Measurements from ENCODE around the gene ARRB1.

ARRB1 gene

DNA sequence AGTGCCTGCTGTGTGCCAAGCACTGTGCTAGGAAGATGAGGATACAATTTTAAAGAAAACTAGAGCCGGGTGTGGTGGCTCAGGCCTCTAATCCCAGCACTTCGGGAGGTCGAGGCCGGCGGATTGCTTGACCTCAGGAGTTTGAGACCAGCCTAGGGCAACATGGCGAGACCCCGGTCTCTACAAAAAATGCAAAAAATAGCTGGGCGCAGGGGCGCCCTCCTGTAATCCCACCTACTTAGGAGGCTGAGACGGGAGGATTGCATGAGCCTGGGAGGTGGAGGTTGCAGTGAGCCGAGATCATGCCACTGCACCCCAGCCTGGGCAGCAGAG lies 102.6 kb downstream of the ARRB1 start:
- DNase-seq (ENCODE audit: low spot score), result no peak

DNA sequence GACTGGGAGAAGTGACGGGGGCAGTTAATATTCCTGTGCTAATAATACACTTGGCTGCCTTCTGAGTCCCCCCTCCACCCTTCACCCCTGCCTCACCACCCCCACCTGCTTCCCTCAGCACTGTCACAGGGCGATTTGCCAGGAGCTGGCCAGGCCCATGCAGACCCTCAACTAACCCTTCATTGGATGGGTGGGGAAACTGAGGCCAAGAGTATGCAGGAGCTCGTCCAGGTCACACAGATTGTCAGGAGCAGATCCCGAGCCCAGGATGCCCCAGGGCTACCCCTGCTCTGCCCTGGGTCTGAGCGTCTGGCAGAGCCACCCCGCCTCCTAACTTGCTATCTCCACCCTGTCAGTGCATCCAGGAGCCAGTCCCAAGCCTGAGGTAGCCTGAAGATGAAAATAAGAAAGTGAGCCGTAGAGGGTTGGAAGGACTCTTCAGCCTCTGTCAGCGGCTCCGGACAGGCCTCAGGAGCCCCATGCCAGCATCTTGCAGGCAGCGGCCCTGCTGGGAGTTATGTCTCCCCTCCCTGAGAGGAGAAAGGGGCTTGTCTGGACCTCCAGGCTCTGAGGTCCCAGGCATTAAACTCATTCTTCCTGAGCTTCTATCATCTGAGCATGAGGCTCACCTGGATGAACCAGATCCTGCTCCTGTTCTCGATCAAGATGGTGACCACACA lies 104.7 kb downstream of the ARRB1 start:
- DNase-seq (ENCODE audit: low spot score), result no peak

DNA sequence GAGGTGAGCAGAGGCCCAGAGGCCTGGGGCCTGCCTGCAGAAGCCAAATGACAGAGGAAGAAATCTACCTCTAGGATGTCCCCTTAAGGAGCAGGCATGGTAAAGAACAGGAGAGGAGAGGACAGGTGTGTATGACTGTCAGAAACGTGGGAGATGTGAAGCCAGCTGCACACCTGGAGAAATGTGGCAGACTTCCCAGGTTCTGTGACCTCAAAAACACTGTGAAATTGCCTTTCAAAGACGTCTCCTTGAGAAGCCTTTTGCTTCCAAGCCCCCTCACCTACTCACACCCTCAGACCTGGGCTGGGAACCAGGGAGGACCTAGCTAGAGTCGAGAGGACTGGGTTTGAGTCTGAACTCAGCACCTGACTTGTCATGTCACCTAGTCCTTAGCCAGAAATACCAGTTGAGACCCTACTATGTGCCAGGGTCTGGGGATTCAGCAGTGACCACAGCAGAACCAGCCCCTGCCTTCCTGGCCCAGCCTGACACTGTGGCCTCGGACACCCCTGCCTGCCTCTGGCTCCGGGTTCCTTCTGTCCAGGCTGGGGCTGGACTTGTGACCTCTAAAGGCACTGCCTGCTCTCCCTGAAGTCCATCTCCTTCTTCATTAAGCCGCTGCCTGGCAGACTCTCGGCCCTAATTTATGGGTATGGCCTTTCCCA lies 105.3 kb downstream of the ARRB1 start:
- no peak for DNase-seq (ENCODE audit: low spot score)

DNA sequence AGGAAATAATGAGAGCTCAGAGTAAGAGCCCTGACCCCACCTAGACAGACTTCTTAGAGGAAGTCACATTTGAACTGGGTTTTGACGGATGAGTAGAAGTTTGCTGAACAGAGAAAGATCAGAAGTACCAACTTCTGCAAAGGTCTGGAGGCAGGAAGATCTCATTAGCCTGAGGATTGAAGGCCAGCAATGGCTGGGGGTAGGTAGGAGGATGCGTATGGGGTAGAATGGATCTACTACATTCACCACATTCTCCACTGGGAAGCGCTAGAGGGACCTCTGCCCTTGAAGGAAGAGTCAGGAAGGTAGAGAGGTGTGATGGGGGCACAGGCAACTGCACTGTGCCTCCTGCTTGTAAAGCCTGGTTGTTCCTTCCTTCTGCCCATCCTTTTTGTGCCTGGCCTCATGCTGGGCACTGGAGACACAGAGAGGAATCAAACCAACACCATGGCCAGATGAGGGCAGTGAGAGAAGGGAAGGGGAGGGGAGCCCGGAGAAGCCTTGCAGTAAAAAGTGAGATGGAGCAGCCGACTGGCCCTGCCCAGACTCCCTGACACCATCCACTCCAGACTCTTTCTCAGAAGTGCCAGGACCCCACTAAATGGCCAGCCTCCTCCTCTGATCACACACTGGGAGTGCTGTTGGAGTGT lies 106.0 kb downstream of the ARRB1 start:
- DNase-seq (ENCODE audit: low spot score), result no peak

DNA sequence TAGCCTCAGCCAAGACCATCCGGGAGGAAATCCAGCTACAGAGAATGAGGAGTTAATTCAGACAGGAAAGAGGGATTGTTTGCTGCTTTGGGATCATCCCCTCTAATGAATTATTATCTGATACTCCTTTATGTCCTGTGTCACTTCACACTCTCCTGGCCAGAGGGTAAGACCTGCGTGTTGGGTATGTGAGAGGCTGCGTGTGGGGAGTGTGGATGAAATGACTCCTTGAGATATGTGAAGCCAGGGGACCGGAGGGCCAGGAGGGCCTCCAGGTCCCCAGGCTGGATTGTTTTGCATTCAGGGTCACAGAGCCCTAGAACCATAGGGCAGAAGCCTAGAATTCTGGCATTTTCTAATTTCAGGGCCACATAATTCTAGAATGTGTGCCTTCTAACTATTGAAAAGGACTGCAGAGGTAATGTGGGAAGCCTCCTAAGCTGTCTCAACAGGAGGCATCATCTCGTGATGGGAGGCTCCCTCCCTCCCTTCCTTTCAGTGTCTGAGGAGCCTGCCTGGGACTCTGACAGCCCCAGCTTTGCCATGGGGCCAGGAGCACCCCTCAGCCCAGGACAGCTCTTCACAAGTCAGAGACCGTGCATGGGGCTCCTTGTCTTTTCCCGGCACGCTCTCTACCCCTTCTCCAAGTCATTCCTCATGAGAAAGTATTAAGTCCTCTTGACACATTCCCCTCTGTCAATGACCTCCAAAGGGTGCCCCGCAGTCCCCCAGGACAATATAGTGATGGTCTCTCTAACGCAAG lies 107.2 kb downstream of the ARRB1 start:
- DNase-seq (ENCODE audit: low spot score), result no peak

DNA sequence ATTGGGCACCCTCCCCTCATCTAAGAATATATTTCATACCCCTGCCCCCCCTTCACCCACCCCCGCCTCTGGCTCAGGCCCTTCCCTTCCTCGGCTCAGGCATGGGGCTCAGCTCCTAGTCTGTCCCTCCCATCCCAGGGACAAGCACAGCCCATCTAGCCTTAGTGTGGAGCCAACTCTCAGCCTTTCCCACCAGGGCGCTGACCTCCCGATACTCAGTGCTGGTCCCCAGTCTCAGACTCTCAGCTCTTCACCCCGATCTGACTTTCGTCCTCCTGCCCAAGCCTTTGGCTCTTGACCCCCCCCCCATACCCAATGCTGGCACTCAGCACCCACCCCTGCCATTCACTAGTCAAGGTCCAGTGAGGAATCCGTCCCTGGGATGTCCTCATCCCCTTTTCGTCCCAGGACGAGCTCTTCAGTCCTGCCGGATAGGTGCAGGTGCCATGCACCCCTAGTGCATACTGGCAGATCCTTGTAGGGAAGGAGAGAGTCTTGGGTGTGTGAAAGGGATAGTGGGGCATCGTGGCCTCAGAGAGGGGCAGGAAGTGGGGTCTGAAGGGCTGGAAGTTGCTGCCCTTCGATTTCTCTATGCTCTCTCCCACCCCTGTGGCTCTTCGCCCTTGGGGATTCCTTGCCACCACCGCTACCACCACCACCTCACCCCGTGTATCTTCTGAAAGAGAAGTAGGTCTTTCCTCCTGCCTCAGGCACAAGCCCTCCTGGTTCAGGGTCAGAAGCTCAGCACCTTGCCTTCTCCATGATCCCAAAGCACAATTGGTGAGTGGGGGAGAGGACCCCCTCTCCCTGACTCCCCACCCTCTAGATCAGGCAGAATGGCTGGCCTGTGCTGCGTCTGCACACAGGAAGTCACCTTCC lies 108.5 kb downstream of the ARRB1 start:
- DNase-seq (ENCODE audit: low spot score), result no peak

DNA sequence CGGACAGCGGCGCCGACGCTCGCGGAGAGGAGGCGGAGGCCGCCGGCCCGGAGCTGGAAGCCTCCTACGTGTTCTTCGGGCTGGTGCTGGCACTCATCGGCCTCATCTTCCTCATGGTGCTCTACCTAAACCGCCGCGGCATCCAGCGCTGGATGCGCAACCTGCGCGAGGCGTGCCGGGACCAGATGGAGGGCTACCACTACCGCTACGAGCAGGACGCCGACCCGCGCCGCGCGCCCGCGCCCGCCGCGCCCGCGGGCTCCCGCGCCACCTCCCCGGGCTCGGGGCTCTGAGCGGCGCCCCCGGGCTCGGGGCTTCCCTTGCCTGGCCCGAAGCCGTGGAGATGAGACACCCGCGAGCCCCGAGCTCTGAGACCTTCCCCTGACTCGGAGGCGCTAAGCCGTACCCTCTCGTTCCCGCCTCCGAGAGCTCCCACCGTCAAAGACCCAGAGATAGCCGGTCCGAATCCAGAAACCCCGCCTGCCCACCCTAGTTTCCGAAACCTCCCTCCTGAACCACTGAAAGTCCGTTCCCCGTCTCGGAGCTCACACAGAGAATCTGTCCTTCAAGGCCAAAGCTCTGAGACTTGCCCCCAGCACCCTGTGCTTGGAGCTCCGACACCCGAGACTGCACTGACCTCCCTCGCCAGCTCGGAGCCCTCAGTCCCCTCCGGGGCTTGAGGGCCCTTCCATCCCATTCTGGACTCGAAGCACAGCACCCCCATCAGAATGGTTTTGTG lies 109.4 kb downstream of the ARRB1 start:
- DNase-seq (ENCODE audit: low spot score), result no peak

DNA sequence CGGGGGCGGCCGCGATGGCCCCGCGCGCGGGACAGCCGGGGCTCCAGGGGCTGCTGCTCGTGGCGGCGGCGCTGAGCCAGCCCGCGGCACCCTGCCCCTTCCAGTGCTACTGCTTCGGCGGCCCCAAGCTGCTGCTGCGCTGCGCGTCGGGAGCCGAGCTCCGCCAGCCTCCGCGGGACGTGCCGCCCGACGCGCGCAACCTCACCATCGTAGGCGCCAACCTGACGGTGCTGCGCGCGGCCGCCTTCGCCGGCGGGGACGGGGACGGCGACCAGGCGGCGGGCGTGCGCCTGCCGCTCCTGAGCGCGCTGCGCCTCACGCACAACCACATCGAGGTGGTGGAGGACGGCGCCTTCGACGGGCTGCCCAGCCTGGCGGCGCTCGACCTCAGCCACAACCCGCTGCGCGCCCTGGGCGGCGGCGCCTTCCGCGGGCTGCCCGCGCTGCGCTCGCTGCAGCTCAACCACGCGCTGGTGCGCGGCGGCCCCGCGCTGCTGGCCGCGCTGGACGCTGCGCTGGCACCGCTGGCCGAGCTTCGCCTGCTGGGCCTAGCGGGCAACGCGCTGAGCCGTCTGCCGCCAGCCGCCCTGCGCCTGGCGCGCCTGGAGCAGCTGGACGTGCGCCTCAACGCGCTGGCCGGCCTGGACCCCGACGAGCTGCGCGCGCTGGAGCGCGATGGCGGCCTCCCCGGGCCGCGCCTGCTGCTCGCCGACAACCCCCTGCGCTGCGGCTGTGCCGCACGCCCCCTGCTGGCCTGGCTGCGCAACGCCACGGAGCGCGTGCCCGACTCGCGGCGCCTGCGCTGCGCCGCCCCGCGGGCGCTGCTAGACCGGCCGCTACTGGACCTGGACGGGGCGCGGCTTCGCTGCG lies 110.2 kb downstream of the ARRB1 start:
- peak; percentile 76 for DNase-seq (ENCODE audit: low spot score)

DNA sequence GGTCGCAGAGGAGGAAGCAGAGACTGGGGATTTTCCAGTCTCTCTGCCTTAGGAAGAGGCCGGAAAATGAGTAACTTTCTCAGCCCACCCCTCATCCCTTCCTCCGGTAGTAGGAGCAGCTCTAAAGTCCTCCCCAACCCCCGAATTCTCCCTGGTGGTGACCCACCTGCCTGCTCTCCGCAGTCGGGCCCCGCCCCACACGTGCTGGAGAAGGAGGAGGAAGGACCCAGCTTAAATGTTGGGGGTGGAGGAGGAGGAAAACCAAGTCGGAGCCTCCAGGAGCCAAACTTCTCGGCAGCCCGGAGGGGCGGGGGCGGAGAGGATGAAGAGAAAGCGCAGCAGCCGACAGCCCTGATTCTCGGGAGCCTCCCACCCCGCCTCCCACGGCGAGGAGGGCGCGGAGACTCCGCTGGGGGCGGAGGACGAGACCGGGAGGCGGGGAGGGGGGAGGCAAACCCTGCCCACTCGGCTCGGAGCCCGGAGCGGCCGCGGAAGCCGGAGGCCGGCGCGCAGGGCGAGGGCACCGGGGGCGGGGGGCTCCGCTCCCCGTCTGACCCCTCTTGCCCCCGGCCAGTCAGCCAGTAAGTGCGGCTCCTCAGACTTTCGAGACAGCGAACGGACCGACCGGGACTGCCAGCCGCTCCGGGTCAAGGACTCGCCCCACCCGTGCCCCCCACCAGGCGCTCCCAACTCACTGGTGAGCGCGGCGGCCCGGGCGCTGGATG lies 111.0 kb downstream of the ARRB1 start, which contains the start of gene TPBGL:
TPBGL (plus strand) TSS at position 464 of the 725 bp plus-strand sequence. CDS start 276 bp downstream, outside the sequence.
- DNase-seq (ENCODE audit: low spot score), result peak; percentile 55

DNA sequence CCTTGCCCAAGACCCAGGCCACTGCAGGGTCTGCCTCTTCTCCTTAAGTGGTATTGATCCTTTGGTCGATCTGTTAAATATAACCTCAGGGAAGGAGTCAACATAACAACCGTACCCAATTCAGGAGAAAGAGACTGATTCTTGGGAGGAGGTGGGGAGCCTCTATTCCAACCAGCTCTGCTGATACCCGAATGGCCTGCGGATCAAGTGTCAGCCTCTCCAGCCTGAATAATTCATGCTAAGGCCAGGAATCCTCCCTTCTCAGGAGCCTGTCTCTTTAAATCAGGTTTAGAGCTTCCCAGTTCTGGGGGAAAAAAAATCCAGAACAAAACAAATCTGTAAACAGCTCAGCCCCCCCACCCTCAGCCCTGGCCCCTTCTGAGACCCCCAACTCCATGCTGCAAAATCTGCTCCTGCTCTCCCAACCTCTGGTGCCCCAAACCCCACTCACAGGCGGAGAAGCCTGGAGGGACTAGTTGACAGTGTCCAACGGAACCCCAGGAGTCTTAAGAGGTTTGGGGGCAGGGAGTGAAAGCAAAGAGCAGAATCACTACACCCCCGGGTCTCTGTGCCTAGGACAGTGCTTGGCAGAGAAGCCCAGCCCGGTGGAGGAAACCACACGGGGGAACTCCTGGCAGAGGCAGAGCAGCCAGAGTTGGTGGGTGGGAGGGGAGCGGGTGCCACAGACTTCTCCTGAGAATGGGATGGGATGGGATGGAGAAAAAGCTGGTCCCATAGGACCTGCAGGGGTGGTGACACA lies 111.8 kb downstream of the ARRB1 start:
- no peak for DNase-seq (ENCODE audit: low spot score)

DNA sequence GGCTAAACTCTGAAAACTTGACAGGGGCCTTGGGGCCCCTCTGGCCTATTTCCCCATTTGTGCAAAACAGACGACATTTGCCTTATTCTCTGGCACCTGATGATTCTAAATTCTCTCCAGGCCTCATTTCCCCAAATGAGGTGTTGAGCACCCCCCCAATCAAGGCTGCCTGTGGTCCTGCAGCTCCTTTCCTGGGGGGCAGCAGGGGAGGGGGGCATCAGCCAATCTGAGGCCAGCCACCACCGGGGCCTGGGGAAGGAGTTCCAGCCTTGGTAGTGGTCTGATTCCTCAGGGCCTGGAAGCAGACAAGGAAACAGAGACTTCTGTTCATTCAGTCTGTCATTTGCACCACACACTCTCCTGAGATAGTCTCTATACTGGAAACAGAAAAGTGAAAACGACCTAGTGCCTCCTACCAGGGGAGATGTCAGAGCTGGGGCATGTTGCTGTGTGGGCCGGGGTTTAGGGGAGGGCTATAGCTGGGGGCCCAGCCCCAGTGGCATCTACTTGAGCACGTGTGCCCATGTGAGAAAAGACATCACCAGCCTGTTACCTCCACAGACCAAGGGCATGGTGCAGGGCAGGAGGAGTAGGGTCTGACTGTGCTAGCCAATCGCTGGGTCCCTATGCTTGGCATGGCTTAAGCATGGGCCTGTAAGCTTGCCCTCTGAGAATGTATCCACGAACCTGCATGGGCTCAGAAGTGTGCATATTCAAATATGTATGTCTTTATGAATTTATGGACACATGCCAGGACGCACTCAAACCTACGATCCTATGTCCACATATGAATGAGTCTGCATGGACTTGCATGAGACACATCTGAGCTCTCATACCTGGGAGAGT lies 112.6 kb downstream of the ARRB1 start:
- no peak for DNase-seq (ENCODE audit: low spot score)

DNA sequence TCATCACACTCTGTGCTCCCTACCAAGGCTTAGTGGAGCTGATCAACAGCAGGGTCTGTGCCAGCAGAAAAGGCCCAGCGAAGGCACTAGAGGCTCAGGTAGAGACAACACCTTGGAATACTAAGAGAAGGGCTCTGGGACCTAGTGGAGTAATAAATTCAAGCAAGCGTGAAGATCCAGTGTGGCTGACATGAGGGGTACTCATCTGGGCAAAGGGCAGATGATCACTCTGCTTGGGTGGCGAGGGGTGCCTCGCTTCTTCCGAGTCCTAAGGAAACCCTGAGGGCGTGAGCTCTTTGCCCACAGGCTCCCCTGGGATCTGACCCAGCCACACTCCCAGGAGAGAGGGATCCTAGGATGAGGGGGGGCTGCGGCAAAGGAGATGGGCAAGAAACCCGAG lies 114.4 kb downstream of the ARRB1 start:
- DNase-seq (ENCODE audit: low spot score), result no peak

DNA sequence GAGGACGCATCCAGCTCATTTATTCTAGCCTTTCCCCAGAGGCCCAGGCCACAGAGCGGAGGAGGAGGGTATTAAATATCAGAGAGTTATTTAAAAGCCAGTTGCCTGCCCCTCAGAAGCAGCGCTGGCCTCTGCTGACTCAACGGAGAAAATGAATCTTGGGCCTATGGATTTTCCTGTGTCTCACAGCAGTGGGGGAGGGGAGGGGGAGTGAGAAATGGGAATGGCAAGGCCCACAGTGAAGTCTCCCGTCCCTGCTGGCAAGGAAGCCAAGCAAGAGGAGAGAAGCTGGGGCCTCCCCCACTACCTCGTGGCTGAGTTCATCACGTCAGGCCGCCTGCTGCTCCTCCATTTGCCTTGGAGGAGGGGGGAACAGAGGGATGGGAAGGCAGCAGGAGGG lies 115.4 kb downstream of the ARRB1 start:
- no peak for DNase-seq (ENCODE audit: low spot score)

DNA sequence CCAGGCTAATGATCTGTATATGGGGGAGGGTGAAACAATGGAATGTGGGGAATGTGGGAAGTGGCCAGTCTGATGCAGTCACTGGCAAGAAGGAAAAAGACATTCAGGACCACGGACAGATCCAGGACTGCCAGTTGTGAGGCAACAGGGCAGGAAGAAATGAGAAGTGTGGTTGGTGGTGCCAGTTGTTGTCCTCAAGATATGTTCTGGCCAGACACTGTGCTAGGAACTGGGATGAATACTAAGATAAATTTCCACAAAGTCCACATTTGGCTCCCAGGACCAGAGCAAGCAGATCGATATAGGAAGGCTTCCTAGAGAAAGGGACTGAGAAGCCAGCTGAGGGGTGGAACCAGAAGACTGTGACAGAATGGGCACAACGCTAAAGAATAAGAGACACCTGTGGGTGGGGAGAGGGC lies 117.7 kb downstream of the ARRB1 start:
- DNase-seq (ENCODE audit: low spot score), result no peak

DNA sequence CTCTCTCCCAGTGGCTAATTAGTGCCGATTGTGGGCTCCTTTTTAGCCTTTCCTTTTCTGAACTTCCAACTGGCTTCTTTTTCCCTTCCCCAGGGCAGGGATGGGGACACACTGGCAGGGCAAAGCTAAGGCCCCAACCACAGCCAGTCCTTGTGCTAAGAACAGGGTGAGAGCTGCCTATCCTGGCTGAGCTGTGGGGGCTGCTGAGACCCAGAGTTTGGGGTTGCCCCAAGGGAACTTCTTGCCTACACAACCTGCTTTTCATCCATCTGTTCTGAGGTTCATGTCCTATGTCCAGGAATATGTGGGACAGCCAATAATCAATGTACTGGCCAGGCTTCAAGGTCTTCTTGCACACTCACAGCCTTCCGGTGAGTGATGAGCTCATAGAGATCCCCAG lies 120.8 kb downstream of the ARRB1 start:
- no peak for DNase-seq (ENCODE audit: low spot score)

DNA sequence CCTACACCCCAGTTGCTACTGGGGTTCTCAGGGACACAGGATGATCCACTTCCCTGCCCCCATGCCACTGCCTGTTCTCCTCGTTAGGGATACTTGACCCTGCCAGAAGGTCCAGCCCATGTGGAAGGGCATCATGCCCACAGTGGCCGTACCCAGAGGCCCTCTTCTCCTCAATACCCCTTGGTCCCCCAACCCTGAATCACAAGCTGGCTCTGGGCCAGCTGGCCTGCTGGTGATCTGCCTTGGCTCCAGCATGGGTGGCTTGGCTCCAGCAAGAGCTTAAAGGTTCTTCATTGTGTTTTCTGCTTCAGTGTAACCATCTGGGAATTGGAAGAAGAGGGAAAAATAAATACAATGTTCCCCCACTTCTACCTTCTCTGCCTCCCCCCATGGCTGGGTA lies 122.0 kb downstream of the ARRB1 start:
- no peak for DNase-seq (ENCODE audit: low spot score)

DNA sequence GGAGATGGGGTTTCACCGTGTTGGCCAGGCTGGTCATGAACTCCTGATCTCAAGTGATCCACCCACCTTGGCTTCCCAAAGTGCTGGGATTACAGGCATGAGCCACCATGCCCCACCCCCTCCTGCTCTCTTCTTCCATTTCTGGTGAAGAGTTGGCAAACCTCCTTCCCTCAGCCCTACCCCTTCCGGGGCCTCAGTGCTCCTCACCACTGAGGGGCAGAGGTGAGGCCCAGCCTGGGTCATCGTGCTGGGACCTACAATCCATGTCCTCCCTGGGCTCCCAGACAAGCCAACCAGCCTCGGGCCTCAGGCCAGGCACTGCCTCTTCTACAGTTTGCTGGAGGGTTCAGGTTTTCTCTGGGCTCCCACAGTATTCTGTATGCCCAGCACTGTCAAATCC lies 125.7 kb downstream of the ARRB1 start:
- no peak for DNase-seq (ENCODE audit: low spot score)

All from putamen (tissue), 1 donor.